M059J (cell line): ENCODE data around the gene AUTS2. TPM values are rescaled to one million over a fixed set of nuclear protein-coding genes. Genes with fewer than 3 reads are reported as not detected.
A peak's percentile ranks its signal among the peaks of the same experiment; 100 is the strongest.

Experiments used
- DNase-seq: peaks from one replicate; pipeline ENCODE4 v3.0.0-alpha.2; 2012; ENCODE audit warnings: low read depth
- total RNA-seq: library from RNA; depleted of rRNA; stranded (reverse); fragments of >200 nt; shearing (Covaris generic); gene quantifications from 2 replicates; pipeline ENCODE4 v1.2.3, GENCODE V29; 2014

AUTS2 gene
- total RNA-seq, 1 experiment from 2014 or later: 6.9 TPM

DNA sequence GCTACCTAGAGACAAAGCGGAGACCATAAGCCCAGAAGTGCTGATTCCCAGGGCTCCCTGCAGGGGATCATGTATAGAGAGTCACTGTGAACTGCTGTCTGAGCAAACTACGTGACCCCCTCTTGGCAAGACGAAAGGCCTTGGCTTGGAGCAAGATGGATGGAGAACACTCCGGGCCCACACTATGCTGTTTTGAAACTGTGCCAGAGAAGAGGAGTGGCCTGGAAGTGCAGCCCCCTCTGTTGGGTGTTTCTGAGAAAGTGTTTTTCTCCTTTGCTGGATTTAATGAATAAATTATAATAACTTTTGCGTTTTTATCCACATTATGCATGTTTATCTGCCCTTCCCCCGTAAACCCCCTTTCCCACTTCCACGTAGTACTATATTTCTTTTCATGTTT lies 894.4 kb downstream of the AUTS2 start:
- DNase-seq: no peak

DNA sequence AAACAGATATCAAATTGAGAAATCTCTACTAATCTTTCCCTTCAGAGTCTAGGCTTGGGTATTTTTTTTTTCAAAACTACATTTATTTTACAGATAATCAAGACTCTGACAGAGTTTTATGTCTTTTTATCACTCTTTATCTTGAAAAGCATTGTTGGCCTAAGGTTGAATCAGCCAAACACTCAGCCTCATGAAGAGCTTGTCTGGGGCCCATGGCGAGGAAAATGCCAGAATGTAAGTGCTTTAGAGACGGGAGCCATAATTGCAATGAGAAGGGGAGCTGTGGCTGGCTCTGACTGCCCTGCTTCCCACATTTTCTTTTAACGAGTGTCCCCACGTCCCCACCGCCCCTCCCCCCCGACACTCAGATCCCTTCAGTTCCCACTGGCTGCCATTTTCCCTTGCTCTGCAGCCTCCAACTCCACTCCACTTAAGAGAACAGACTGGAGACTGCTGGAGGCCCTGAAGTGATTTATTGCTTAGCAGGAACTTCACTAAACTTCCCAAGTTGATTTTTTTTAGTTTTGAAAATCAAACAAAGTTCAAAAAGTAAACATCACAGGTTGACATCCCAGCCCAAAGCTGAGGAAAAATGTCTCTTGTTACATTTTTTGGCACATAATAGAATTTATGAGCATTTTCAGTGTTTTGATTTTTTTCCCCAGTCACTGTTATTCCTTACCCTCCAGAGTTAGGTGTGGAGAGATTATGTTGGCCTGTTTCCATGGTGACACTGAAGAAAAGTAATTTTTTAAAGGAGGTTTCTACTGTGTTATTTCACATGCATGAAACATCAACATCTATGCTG lies 896.2 kb downstream of the AUTS2 start:
- no peak for DNase-seq

DNA sequence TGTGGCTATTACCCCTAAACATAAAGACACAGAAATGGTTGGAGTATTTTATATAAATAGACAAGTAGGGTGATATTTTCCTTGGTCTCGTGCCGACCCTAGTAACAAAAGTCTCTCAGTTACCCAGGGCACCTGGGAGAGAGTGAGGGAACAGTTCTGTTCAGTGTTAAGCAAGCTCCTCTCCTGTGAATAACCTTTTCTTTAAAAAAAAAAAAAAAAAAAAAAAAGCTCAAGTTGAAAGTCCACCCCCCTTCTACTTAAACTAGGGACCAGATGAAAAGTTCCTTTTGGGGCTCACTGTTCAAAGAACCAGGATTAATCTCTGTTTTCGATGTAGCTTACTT lies 896.7 kb downstream of the AUTS2 start:
- no peak for DNase-seq

DNA sequence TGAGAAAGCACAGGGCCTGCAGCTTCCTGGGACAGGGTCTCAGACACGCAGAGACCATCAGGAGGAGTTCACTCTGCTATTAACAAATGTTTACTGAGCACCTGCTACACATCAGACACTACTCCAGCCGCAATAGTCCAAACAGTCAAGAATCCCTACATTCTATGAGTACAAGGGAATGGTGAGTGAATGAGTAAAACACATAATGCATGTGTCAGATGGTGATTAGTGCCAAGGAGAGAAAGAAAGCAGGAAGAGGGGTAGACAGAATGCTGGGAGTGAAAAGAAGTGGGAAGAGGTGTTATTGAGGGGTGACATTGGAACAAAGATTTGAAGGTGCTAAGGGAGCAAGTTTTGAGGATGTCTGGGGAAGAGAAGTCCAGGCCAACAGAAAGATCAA lies 899.5 kb downstream of the AUTS2 start:
- DNase-seq: no peak

DNA sequence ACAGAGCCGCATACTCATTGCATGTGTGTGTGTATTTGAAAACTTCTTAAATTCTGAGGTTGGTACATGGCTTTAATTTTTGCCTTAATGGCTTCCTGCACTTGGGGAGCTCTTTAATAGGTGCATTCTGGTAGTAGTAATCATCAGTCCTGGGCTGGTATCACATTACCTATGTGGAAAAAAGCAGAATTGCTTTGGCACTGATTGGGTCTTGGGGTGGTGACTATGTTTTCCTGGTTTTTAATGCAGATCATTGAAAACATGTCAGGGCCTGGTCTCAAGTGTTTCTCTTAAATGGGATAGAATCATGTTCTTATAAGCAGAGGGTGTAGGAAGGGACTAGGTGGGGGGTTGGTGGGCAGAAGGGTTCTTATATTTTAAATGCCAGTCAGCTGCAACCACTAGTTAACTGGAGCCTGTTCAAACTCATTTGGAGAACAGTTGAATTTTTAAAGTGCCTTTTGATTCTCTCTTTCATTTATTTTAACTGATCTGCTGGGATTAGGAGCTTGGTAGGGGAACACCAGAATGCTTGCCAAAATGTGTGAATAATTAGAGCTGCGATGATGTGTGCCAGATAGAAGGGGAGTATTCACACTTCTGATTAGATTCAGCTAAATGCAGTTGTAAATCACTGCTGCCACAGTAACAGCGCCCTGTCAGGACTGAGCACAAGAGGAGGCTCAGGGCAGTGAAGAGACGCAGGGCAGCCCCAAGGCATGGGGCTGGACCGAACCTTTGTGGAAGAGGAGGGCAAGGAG lies 900.1 kb downstream of the AUTS2 start:
- no peak for DNase-seq

DNA sequence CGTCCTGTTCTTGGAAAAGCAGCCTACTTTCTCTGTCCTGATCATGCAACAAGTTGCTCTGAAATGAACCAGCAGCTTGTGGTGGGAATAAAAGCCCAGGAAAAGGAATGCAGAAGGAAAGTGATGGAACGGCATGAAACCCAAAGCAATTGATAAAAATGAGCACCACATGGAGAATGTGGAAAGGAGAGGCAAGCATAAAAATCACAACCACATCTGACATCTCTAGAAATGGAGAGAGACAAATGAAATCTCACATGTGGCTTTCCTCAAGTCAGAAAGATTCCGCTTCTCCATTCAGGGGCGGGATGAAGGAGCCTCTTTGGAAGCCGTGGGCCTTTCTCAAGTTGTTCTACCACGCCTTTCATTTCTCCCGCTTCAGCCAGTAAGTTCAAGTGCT lies 902.0 kb downstream of the AUTS2 start:
- no peak for DNase-seq

DNA sequence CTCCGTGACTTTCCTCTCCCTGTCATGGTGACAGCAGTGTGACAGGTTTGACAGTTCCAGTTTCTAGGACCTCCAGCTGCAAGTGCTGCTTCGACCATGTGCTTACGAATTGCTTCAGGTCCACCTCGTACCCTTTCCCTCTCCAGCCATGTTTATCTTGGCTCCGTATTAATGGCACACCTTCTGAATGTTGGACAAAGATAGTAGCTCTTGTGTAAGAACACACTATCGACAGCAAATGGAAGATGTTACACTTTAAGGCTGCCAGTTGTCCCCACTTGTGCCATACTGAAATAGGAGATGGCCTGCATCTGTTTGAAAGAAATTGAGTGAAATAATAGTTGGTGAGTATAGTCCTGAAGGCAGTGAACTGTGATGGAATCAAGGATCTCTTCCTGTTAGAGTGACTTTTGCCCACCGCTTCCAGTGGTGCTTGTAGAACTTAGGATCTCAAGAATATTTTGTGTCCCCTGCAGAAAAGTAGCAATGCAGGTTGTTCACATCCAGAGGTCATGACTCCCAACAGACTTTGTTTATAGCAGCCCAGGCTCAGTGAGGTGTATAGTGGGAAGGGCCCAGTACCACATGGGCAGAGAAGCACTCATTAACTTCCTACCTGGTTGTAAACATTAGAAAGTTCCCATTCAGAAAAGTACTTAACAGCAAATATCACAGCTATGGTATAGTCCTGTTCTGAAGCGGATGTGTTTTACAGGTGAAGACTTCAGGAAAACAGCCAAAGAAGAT lies 904.0 kb downstream of the AUTS2 start:
- no peak for DNase-seq

DNA sequence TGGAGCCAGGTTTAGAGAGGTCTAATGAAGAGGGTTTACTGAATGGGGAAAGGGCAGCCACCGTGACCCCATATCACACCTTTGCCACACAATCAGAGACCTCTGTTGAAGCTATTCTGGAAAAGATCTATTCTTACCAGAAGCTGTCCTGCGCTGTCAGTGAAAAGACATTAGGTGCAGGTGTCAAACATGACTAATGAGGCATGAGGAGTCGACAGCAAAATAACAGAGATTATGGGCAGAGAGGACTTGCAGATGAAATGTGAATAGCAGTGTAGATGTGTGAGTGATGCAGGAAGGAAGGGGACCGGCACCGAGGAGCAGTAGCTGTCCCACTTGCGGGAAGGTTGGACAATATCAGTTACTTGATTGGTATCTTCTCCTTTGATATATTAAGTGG lies 906.0 kb downstream of the AUTS2 start:
- DNase-seq: no peak

DNA sequence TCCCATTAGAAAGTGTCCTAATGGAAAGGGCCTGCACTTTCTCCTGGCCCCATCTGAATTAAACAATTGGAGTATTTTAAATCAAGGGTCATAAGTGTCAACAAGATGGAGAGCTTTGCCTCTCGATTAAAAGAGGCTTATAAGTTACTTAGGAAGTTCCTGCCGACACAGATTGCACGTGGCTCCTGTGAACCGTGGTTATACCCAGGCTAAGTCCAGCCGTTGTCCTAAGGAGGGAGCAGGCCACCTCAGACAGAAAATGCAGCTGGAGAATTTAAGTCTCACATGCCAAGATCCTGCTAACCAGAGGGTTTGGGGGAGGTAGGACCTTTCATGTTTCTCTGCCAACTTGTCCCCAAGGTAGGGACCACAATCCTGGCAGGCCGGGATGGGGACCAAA lies 907.2 kb downstream of the AUTS2 start:
- no peak for DNase-seq

DNA sequence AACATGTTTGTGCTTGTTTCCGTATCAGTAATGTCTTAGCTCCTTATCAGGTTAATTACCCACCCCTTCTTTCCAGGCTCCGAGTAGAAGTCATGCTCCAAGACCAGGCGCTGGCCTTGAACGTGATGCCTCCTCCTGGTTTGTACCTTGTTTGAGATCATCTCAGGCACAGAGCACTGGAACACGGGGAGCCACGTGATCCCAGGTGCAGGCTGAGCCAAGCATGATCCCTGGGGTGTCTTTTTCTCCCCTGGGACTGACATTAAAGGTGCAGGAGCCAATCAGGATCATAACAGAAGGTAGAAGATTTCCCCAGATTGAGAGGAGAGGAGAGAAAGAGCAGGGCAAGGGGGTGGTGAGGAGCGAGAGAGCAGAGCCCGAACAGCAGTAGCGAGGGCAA lies 907.6 kb downstream of the AUTS2 start:
- no peak for DNase-seq

DNA sequence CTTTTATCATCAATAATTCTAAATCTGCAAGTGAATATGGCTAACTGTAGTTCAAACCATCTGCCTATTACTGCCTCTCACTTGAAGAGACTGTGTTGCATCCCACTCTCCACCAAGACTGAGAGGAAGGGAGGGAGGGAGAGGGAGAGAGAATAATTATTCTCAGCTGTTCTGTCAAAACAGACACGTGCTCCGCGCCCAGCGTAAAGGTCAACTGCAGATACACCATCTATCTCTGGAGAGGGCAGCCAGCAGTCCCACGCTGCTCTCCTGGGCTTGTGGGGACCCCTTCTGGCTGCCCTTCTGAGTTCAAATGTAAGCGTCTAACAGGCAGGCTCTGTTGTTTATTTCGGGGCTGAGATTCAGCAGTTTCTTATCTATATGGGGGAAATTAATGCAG lies 908.2 kb downstream of the AUTS2 start:
- no peak for DNase-seq

DNA sequence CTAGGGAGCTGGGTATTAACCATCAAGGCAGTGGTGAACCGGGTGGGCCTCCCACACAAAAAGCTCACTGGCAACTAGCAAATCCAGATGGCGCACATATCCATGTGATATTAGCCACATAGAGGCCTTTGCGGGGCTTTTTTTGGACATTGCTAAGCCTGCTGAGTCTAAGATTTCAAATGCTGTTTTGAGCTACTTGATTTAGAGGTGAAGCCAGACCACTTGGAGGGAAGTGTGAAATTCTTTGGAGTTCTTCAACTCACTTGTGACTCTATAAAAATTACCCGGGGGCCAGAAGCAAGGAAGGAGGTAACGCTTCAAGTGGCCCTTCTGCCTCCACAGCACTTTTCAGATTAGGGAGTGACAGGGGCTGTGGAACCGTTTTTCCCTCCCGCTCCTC lies 913.9 kb downstream of the AUTS2 start:
- DNase-seq: no peak

DNA sequence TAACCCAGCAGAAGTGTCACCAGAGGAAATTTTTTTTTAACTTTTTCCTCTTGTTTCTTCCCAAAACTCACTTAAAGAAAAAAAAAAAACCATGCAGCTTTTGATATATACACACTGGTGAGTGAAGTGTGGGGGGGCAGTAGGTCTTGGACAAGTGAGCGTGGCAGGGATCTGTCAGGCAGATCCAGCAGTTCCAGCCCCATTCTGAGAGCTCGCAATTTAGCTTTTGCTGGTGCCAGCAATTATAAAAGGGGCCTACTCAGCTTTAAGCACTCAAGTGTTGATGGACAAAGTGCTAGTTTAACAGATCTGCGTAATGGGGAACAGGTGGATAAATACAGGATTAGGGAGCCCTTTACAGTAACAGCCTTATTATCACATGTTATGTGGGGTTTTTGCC lies 914.5 kb downstream of the AUTS2 start:
- no peak for DNase-seq

DNA sequence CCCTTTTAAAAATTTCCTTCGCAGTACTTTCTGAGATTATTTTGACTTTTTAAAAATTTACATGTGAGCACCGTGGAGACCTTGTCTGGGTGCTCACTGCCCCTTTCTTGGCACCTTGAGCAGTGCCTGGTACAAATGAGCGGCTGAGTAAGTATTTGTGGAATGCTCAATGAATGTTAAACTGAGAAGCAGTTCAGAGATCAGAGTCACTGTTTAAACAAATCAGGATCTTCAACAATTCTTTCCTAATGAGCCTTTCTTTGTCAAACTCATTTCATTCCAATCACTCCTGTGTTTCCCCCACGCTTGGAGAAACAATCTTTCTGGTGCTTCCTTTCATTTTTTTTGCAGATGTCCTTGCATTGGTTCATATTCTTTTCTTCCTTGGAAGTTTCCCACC lies 922.3 kb downstream of the AUTS2 start:
- no peak for DNase-seq

DNA sequence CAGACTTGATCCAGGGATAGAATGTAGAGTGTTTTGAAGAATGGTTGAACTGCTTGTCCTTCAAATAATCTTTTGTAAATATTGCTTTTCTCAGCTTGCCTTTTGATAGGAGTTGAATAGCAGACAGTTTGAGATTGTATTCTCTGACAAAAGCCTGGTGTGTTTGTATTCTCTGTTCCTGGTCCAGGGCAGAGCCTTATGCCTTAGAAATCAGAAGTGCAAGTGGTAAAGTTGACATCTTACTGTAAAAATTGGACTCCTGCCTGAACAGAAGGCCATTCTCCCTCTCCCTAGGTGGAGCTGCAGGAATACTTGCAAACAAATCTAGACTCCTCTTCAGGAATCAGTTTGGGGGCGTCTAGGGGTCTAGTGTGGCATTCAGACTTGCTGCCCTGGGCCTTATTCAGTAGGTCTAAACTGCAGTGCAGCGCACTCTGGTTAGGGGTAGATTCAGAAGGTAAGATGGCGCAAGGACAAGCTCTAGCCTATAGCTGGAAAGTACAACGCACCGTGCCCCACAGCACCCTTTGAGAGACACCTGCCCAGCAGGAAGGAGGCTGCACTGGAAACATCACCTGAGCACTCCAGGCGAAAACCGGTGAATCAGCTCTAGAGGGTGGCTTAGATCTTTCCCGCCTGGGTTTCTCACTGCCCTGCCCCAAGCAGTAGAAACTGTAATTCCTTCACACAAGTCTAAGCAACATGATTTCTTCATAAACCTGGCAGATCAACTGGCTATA lies 925.1 kb downstream of the AUTS2 start:
- DNase-seq: no peak

DNA sequence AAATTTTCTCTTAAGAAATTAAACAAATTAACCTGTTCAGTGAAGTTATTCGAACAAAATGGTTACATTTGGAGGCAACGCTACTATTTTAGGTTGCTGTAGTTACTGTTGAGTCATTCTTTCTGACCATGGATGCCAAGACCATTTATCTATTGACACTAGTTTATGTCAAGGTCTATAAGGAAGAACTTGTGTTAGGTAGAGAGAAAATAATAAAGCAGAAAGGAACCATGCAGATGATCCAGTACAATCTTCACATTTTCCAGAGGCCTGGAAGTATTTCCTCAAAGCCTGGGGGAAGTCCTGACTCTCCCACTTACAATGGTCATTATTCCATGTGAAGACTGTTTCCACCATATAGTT lies 925.7 kb downstream of the AUTS2 start:
- no peak for DNase-seq

DNA sequence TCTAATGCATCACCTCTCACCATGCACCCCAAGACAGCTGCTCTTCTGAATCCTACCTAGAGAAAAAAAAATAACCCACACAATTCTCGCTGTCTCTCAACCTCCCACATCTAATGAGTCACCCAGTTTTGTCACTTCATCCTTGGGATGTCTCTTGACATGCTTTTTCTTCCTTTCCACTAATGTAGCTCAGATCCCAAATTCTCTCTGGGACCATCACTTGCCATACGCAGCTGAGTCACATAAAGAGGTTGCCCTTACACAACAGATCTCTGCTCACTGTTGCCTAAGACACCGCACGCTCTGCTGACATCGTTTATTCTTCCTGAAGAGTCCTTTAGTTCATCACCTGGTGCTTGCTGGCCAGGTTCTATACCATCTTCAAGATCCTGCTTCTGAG lies 927.7 kb downstream of the AUTS2 start:
- no peak for DNase-seq

DNA sequence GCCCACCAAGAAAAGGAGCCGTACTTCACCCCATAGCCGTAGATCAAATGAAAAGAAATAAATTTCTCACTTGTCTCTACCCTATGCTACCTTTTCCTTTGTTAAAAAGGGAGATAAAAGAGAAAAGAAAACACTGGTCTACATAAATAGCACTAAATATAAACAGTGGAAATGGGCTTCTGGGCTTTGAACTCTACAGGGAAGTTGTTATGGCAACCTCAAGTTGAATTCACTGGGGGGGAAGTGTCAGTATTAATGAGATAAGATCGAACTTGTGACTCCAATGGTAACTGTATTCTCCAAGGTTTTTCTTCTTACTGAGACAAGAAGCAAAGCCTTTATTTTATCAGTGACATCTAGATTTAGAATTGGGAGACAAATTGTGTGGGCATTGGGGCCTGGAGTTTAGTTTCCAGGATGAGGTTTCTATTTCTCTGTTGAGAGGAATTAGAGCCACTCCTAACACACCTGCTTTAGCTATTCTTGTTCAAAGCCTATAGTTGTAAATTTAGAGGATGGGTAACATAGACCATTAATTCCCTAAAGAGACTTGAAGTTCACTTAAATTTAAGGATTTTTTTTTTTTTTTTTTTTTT lies 929.3 kb downstream of the AUTS2 start:
- peak; percentile 26 for DNase-seq

DNA sequence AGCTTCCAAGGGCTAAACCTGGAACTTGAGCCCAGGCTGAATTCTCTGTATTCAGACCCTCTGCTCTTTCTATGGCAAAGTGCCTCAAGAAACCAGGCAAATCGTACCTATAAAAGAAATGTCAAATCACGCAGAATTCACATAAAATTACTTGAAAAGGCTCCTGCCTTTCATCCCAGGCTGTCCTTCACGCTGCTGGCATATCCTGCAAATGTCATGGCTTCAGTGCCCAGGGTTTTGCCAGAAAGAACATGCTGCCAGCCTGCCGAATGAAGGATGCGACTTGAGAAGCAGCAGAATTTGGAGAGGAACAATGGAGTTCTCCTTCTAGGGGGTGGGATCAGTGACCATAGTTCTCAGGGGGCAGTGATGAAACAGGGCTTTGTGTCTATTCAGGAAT lies 931.2 kb downstream of the AUTS2 start:
- no peak for DNase-seq

DNA sequence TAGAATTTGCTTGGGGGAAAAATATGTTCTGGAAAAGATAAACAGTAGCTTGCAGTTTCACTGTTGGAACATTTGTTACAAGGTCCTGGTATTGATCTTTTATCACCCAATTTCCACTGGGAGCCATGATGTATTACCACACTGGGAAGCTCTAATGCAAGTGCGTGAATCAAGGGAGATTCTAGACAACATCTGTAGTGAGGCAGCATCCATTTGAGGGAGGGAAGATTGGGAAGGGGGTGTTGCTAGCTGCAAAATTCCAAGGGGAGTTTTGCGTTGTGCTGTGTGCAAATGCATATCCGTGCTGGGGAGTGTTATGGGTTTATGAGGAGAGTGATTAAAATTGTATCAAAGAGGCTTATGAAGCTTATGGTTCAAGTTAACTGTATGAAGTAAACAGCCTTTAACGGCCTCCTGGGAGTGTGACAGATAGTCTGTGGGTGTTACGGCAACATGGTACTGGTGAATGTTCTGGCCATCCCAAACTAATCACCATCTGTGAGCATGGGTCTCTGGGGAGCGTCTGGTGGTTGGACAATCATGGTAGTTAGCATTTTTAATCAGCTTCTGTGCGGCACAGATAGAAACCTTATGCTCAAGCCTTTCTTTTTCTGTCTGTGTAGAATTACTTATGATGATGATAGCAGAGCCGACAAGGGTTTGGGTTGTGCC lies 931.8 kb downstream of the AUTS2 start:
- DNase-seq: no peak

DNA sequence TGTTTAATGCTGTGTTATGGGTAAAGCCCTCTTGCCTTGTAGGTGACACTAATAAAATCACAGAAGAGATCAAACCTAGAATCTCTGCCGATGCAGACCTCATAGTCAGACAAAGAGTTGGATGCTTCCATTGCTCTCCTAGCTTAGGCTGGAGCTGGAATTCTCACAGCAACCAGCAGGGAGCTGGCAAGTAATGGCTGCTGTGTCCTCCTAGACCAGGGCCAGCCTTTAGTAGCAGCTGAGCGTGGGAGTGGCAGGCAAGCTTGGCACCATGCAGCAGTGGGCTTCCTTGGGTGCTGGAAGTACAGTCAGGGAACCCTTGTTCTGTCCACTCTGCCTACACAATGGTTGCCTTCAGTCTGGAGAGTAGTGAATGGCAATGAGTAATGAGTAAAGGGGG lies 935.3 kb downstream of the AUTS2 start:
- DNase-seq: no peak
